SHP77 (cell line): Measurements from ENCODE around the gene C1orf21.
A peak's percentile ranks its signal among the peaks of the same experiment; 100 is the strongest.

ENCODE experiments used
- DNase-seq, 2 experiments: peaks; one replicate each; lab custom pipeline; 2025; lab: John Stamatoyannopoulos, UW

Gene C1orf21

GRCh38 chr1:184485751-184486723 is 99.2 kb downstream of the C1orf21 start:
- no peak for DNase-seq

GRCh38 chr1:184486761-184487445 is 100.1 kb downstream of the C1orf21 start:
- no peak for DNase-seq

GRCh38 chr1:184487531-184488193 is 100.8 kb downstream of the C1orf21 start:
- DNase-seq: no peak

- no peak for DNase-seq
These were observed 103.1 kb downstream of the C1orf21 start for GRCh38 chr1:184489908-184490307.

GRCh38 chr1:184492536-184492935 is 105.7 kb downstream of the C1orf21 start:
- DNase-seq: no peak

- no peak for DNase-seq
These were observed 107.2 kb downstream of the C1orf21 start for GRCh38 chr1:184493987-184494388.

- no peak for DNase-seq
These were observed 108.1 kb downstream of the C1orf21 start for GRCh38 chr1:184494929-184495328.

GRCh38 chr1:184497959-184498723 is 111.3 kb downstream of the C1orf21 start:
- DNase-seq: no peak

GRCh38 chr1:184499616-184500015 is 112.8 kb downstream of the C1orf21 start:
- no peak for DNase-seq

GRCh38 chr1:184502161-184502560 is 115.3 kb downstream of the C1orf21 start:
- no peak for DNase-seq

GRCh38 chr1:184503221-184503749 is 116.5 kb downstream of the C1orf21 start:
- no peak for DNase-seq

- peak in 1 of 2 experiments; percentile 13 for DNase-seq
These were observed 117.5 kb downstream of the C1orf21 start for GRCh38 chr1:184504040-184504954.

GRCh38 chr1:184504955-184505338 is 118.1 kb downstream of the C1orf21 start:
- DNase-seq: no peak

GRCh38 chr1:184506481-184506880 is 119.7 kb downstream of the C1orf21 start:
- no peak for DNase-seq

GRCh38 chr1:184507165-184507564 is 120.3 kb downstream of the C1orf21 start:
- no peak for DNase-seq

GRCh38 chr1:184507604-184508280 is 120.9 kb downstream of the C1orf21 start:
- no peak for DNase-seq

- DNase-seq: no peak
These were observed 122.3 kb downstream of the C1orf21 start for GRCh38 chr1:184509105-184509504.

GRCh38 chr1:184510110-184510509 is 123.3 kb downstream of the C1orf21 start:
- no peak for DNase-seq

- no peak for DNase-seq
These were observed 125.9 kb downstream of the C1orf21 start for GRCh38 chr1:184512724-184513123.

GRCh38 chr1:184513421-184513820 is 126.6 kb downstream of the C1orf21 start:
- DNase-seq: no peak
